Thymus (tissue), 11 donors: ENCODE data around the gene HNF1A. TPM values are rescaled to one million over a fixed set of nuclear protein-coding genes. Genes with fewer than 3 reads are reported as not detected.

ENCODE experiments used
- DNase-seq, 9 donors: peaks; one replicate each; pipeline ENCODE4 v3.0.0-alpha.2; 2013; ENCODE audit warnings: low spot score in 9 of 9, low read depth in 6 of 9, missing footprints in 1 of 9
- H3K27ac ChIP-seq, 2 donors: one replicate each; pipeline ENCODE4 v1.5.1; 2013; ENCODE audit warnings: control low read depth in 1 of 2, low read depth in 1 of 2, low read length in 1 of 2, mild to moderate bottlenecking in 1 of 2, moderate library complexity in 1 of 2
- H3K27me3 ChIP-seq, 2 donors: one replicate each; pipeline ENCODE4 v1.5.1; 2013; ENCODE audit warnings: low read length in 1 of 2; ENCODE audit not compliant: control insufficient read depth in 2 of 2, insufficient read depth in 1 of 2
- H3K36me3 ChIP-seq, 2 donors: one replicate each; pipeline ENCODE4 v1.5.1; 2013; ENCODE audit warnings: low read length in 1 of 2, mild to moderate bottlenecking in 1 of 2, moderate library complexity in 1 of 2; ENCODE audit not compliant: control insufficient read depth in 2 of 2, insufficient read depth in 2 of 2
- H3K4me1 ChIP-seq, 2 donors: one replicate each; pipeline ENCODE4 v1.5.1; 2013; ENCODE audit warnings: low read length in 2 of 2; ENCODE audit not compliant: control insufficient read depth in 2 of 2, insufficient read depth in 2 of 2
- H3K4me3 ChIP-seq, 2 donors: one replicate each; pipeline ENCODE4 v1.5.1; 2013; ENCODE audit warnings: low read length in 2 of 2, control low read depth in 1 of 2, mild to moderate bottlenecking in 1 of 2
- H3K9me3 ChIP-seq, 2 donors: one replicate each; pipeline ENCODE4 v1.5.1; 2013; ENCODE audit warnings: low read length in 1 of 2, mild to moderate bottlenecking in 1 of 2; ENCODE audit not compliant: control insufficient read depth in 2 of 2, insufficient read depth in 1 of 2
- WGBS: extraction: QIAGEN DNeasy Blood & Tissue Kit; methylation state at CpG from one replicate; pipeline ENCODE4 v1.1.7; 2013; 5-methylcytosine and 5-hydroxymethylcytosine counted together
- polyA plus RNA-seq: library from polyadenylated mRNA; stranded (reverse); fragments of 200-250 nt; gene quantifications from one replicate; pipeline ENCODE4 v1.2.3, GENCODE V29; 2013
- total RNA-seq: library from RNA; stranded (reverse); fragments of 120-200 nt; gene quantifications from one replicate; pipeline ENCODE4 v1.2.4, GENCODE V29; 2013
- donor health status: healthy.

HNF1A gene
- total and polyA plus RNA-seq, 2 donors, result 0.09 TPM; not detected in 1

DNA sequence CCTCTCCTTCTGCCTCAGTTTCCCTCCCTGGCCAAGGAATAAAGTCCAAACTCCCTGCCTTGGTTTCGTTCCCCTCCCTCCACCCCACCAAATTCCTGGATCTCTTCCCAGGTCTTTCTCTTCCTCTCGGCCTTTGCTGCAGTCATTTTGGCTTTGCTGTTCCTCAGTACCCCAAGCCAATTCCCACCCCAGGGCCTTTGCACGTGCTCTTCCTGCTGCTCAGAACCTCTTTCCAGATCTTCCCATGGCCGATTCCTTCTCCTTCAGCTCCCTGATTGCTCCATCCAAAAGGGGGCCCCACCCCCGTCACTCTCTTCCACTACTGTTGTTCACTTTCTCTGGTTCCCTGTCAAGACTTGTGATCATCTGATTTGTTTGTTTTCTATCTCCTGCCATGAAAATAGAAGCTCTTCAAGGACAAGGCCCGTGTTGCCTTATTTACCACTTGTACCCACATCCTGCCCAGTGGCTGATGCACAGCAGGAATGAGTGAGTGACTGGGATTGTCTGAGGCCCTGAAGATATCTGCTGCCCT lies 3.1 kb downstream of the HNF1A start:
- no peaks in the 10 kb centered on the region for H3K4me1 ChIP-seq
- DNase-seq, result no peak
- no peaks in the 10 kb centered on the region for H3K36me3 ChIP-seq
- WGBS, result 91% methylated on average over 6 of the region's 6 CpGs
- H3K27ac ChIP-seq, result no peak overlapping the region
- H3K27me3 ChIP-seq, result no peaks in the 10 kb centered on the region
- H3K9me3 ChIP-seq, result peaks cover 0 to 2% of the 10 kb centered on the region in 2 donors
- no peak overlapping the region for H3K4me3 ChIP-seq

DNA sequence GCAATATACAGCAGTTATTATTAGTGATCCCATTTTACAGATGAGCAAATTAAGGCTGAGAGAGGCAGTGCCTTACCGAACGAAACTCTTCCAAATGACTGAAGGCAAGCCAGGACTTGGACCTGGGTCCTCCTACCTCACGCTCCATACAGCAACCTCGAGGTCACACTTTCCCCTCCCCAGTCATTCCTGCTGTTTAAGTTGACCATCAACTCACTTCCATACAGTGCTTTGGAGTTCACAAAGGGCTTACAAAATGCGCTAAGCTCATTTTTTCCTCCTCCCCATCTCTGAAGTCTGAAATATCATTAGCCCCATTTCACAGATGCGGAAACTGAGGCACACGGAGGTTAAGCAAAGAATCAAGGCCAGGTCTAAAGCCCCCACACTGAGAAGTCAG lies 4.3 kb downstream of the HNF1A start:
- Histone ChIP-seq H3K4me3 (no peak overlapping the region), H3K4me1 (no peaks in the 10 kb centered on the region), H3K36me3 (no peaks in the 10 kb centered on the region), H3K27ac (no peak overlapping the region), H3K9me3 (peaks cover 0 to 2% of the 10 kb centered on the region in 2 donors), H3K27me3 (no peaks in the 10 kb centered on the region)
- 87% methylated on average over 7 of the region's 7 CpGs for WGBS
- DNase-seq, result no peak

DNA sequence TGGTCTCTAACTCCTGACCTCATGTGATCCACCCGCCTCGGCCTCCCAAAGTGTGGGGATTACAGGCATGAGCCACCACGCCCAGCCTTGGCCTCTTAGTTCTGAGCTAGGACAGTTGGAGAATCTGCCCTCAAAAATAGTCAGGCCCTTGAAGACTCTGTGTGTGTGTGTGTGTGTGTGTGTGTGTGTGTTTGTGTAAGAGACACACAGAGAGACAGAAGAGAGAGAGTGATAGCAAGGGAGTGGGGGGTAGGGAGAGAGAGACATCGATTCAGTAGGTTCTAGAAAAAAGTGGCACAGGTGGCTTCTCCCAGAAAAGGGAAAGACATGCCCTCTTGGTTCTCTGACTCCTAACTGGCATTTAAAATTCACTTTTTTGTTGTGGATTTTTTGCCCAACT lies 5.4 kb downstream of the HNF1A start:
- Histone ChIP-seq H3K27ac (no peak overlapping the region), H3K4me3 (no peak overlapping the region), H3K27me3 (no peaks in the 10 kb centered on the region), H3K9me3 (peaks cover 0 to 2% of the 10 kb centered on the region in 2 donors), H3K4me1 (no peaks in the 10 kb centered on the region), H3K36me3 (no peaks in the 10 kb centered on the region)
- DNase-seq, result no peak
- 92% methylated on average over 4 of the region's 4 CpGs for WGBS

DNA sequence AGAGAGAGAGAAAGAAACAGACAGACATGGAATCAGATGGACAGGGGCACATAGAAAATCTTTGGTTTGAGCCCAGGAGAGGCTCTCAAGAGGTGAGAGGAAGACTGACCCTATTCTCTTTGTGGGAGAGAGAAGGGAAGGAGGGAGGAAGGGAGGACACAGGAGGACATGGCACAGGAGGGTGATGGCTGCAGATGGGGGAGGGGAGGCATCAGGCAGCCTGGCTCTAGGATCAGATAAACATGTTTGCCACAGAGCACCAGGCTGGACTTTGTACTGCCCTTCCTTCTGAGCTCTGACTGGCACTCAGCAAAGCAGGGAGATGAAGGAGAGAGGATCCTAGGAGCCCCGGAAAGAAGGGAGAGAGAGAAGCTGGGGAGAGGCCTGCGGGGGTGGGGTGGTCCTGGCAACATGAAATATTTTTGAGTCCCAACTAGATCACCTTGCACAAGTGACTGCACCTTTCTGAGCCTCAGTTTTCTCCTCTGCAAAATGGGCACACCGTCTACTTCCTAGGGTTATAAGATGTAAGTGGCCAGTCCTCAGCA lies 6.1 kb downstream of the HNF1A start:
- WGBS, result 89% methylated on average over 3 of the region's 3 CpGs
- H3K27me3 ChIP-seq, result no peaks in the 10 kb centered on the region
- H3K36me3 ChIP-seq, result no peaks in the 10 kb centered on the region
- peaks cover 0 to 2% of the 10 kb centered on the region in 2 donors for H3K9me3 ChIP-seq
- no peak overlapping the region for H3K4me3 ChIP-seq
- no peak overlapping the region for H3K27ac ChIP-seq
- DNase-seq, result no peak
- H3K4me1 ChIP-seq, result no peaks in the 10 kb centered on the region

DNA sequence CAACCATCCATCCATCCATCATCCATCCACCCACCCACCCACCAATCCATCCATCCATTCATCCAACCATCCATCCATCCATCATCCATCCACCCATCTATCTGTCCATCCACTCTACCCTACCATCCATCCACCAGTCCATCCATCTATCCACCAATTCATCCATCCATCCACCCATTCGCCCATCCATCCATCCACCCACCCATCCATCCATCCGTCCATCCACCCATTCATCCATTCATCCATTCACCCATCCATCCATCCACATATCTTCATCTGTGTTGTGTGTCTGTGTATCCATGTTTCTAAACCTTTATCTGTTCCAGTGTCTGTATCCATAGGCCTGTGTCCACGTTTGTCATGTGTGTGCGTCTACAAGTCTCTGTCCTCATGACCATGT lies 9.9 kb downstream of the HNF1A start:
- H3K27me3 ChIP-seq, result no peaks in the 10 kb centered on the region
- no peak overlapping the region for H3K27ac ChIP-seq
- H3K36me3 ChIP-seq, result no peaks in the 10 kb centered on the region
- H3K9me3 ChIP-seq, result no peaks in the 10 kb centered on the region
- WGBS, result 95% methylated on average over 4 of the region's 4 CpGs
- no peak overlapping the region for H3K4me3 ChIP-seq
- DNase-seq, result no peak
- H3K4me1 ChIP-seq, result no peaks in the 10 kb centered on the region

DNA sequence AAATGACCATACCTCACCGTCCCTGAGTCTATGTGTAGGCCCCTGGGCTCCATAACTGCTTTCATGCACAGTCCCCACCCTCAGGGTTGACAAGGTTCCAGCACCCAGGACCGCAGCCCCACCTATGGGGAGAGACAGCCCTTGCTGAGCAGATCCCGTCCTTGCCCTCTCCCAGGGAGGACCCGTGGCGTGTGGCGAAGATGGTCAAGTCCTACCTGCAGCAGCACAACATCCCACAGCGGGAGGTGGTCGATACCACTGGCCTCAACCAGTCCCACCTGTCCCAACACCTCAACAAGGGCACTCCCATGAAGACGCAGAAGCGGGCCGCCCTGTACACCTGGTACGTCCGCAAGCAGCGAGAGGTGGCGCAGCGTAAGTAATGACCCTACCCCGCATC lies 10.3 kb downstream of the HNF1A start:
- Histone ChIP-seq H3K27me3 (no peaks in the 10 kb centered on the region), H3K4me3 (no peak overlapping the region), H3K4me1 (no peaks in the 10 kb centered on the region), H3K36me3 (no peaks in the 10 kb centered on the region), H3K27ac (no peak overlapping the region), H3K9me3 (peaks cover 0 to 3% of the 10 kb centered on the region in 2 donors)
- 95% methylated on average over 17 of the region's 17 CpGs for WGBS
- DNase-seq, result no peak

DNA sequence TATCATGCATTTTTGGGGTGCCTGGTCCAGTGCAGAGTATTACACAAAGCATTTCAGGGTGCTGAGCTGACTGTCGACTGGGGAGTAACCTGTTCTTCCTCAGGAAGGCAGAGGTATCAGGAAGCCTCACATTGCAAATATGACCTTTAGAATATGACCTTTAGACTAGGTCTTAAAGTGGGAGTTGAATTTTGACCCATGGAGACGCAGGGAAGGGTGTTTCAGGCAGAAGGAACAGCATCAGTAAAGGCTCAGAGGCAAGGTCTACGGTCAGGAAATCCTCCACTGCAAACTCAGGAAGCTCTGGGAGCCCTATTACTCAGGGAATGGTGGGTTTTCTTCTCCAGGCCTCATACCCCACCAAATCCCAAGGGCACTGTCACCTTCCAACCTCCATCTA lies 11.3 kb downstream of the HNF1A start:
- Histone ChIP-seq H3K27me3 (no peaks in the 10 kb centered on the region), H3K4me3 (no peak overlapping the region), H3K27ac (no peak overlapping the region), H3K4me1 (no peaks in the 10 kb centered on the region), H3K36me3 (no peaks in the 10 kb centered on the region), H3K9me3 (peaks cover 0 to 3% of the 10 kb centered on the region in 2 donors)
- no peak for DNase-seq
- WGBS, result 91% methylated on average over 3 of the region's 3 CpGs

DNA sequence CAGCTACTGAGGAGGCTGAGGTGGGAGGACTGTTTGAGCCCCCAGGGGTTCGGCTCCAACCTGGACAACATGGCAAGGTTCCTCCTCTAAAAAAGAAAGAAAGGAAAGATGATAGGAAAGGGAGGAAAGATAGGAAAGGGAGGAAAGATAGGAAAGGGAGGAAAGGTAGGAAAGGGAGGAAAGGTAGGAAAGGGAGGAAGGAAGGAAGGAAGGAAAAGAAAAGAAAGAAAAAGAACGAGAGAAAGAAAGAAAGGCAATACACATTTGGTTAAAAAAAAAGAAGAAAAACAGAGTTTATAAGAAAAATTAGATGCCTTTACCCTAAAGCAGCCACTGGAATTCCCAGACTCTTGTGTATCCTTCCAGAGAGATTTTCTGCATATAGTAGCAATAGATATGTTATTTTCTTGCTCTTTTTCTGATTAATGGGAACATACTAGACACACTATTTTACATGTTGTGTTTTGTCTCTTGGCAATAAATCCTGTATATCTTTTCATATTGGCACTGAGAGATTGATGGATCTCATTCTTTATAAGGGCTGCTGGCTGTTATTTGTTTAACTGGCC lies 12.2 kb downstream of the HNF1A start:
- no peak overlapping the region for H3K4me3 ChIP-seq
- DNase-seq, result no peak
- no peaks in the 10 kb centered on the region for H3K27me3 ChIP-seq
- no peaks in the 10 kb centered on the region for H3K4me1 ChIP-seq
- 81% methylated on average over 2 of the region's 2 CpGs for WGBS
- H3K9me3 ChIP-seq, result peaks cover 0 to 3% of the 10 kb centered on the region in 2 donors
- H3K36me3 ChIP-seq, result no peaks in the 10 kb centered on the region
- no peak overlapping the region for H3K27ac ChIP-seq

DNA sequence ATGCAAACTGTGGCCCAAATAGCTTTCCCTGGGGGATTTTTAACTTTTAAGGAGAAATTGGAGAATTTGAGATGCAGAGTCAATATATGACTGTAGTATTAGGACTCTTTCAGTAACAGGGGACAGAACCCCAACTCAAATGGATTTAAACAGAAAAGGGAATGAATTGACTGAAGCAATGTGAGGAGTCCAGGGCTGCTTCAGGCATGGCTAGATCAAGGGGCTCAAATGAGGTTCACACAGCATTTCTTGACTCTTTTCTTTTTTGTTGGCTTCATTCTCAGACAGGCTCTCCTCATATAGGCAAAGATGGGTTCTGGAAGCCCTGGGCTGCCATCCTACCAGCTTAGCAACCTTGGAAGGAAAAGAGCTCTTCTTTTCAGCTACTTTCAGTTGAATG lies 13.6 kb downstream of the HNF1A start:
- no peaks in the 10 kb centered on the region for H3K36me3 ChIP-seq
- H3K4me3 ChIP-seq, result no peak overlapping the region
- no peaks in the 10 kb centered on the region for H3K4me1 ChIP-seq
- no peak for DNase-seq
- no peaks in the 10 kb centered on the region for H3K27me3 ChIP-seq
- peaks cover 0 to 3% of the 10 kb centered on the region in 2 donors for H3K9me3 ChIP-seq
- H3K27ac ChIP-seq, result no peak overlapping the region
